ENCODE data around the gene CES3.

CES3 gene

GRCh38 chr16:67017421-67017750 lies 56.3 kb downstream of the CES3 start:
- H3K36me3 ChIP-seq (ENCODE audit: control insufficient read depth in 2 of 2, insufficient read depth in 1 of 2, low read length in 2 of 2) = no peaks in the 10 kb centered on the region
- ChIA-PET POLR2A (interaction anchor here (1.1 to 1.6 kb wide), 5 partner anchors 11 to 210 kb away, joined by 3 to 15 read pairs (median 5); partner anchors contain the start of genes CBFB, FBXL8, PHAF1 and TRADD), CTCF (interaction anchor here (0.6 to 13.3 kb wide), 34 partner anchors 9 to 405 kb away, joined by 3 to 155 read pairs (median 6); partner anchors contain the start of genes FBXL8, MATCAP1, NOL3 and TRADD)
- no peak for TF ChIP-seq HOXC10 (CRISPR knock-in tag; IDR thresholded peaks at IDR 0.05)
- TF ChIP-seq PRDM6 (tag by site-specific recombination; IDR thresholded peaks at IDR 0.05) = no peak
- no peak for TF ChIP-seq SCRT2 (tag by site-specific recombination; IDR thresholded peaks at IDR 0.05)
- TF ChIP-seq, protein P1, sequence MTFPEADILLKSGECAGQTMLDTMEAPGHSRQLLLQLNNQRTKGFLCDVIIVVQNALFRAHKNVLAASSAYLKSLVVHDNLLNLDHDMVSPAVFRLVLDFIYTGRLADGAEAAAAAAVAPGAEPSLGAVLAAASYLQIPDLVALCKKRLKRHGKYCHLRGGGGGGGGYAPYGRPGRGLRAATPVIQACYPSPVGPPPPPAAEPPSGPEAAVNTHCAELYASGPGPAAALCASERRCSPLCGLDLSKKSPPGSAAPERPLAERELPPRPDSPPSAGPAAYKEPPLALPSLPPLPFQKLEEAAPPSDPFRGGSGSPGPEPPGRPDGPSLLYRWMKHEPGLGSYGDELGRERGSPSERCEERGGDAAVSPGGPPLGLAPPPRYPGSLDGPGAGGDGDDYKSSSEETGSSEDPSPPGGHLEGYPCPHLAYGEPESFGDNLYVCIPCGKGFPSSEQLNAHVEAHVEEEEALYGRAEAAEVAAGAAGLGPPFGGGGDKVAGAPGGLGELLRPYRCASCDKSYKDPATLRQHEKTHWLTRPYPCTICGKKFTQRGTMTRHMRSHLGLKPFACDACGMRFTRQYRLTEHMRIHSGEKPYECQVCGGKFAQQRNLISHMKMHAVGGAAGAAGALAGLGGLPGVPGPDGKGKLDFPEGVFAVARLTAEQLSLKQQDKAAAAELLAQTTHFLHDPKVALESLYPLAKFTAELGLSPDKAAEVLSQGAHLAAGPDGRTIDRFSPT (tag by site-specific recombination; IDR thresholded peaks at IDR 0.05) = no peak
- TF ChIP-seq ZNF174 (tag by site-specific recombination; IDR thresholded peaks at IDR 0.05) = no peak
- no peak for TF ChIP-seq ZNF530 (tag by site-specific recombination; IDR thresholded peaks at IDR 0.05; ENCODE audit: low read depth)
- TF ChIP-seq ZNF223 (tag by site-specific recombination; IDR thresholded peaks at IDR 0.05) = no peak
- TF ChIP-seq TCF7L2 (IDR thresholded peaks at IDR 0.05; ENCODE audit: borderline replicate concordance, low read depth, low read length) = no peak
- no peak for TF ChIP-seq BCL6B (tag by site-specific recombination; IDR thresholded peaks at IDR 0.05)
- no peak for TF ChIP-seq ZNF354C (tag by site-specific recombination; IDR thresholded peaks at IDR 0.05; ENCODE audit: borderline replicate concordance, low read depth)
- no peak for TF ChIP-seq ZNF202 (tag by site-specific recombination; IDR thresholded peaks at IDR 0.05; ENCODE audit: borderline replicate concordance)
- no peak for TF ChIP-seq ZNF76 (tag by site-specific recombination; IDR thresholded peaks at IDR 0.05; ENCODE audit: borderline replicate concordance, low read depth)
- no peak for TF ChIP-seq SALL2 (tag by site-specific recombination; IDR thresholded peaks at IDR 0.05; ENCODE audit: borderline replicate concordance)
- no peak for TF ChIP-seq ZNF843 (tag by site-specific recombination; IDR thresholded peaks at IDR 0.05)
- TF ChIP-seq ZNF26 (tag by site-specific recombination; IDR thresholded peaks at IDR 0.05) = no peak
- no peak for TF ChIP-seq ZNF560 (tag by site-specific recombination; IDR thresholded peaks at IDR 0.05; ENCODE audit: borderline replicate concordance)
- H3K9me3 ChIP-seq (ENCODE audit: control insufficient read depth, insufficient read depth, low read depth, low read length) = no peaks in the 10 kb centered on the region
- no peak overlapping the region for H3K27ac ChIP-seq (ENCODE audit: extremely low read depth, low read depth, low read length)
- no peaks in the 10 kb centered on the region; the same call in 1 of the 2 replicates for H3K4me1 ChIP-seq (ENCODE audit: control insufficient read depth, insufficient read depth, low read length)
- H3K4me3 ChIP-seq (ENCODE audit: low read depth, low read length) = no peak overlapping the region

- Histone ChIP-seq H3K4me1 (ENCODE audit: control insufficient read depth, insufficient read depth, low read length) (no peaks in the 10 kb centered on the region; the same call in 1 of the 2 replicates), H3K4me3 (ENCODE audit: low read depth, low read length) (no peak overlapping the region), H3K9me3 (ENCODE audit: control insufficient read depth, insufficient read depth, low read depth, low read length) (no peaks in the 10 kb centered on the region), H3K36me3 (ENCODE audit: control insufficient read depth in 2 of 2, insufficient read depth in 1 of 2, low read length in 2 of 2) (no peaks in the 10 kb centered on the region), H3K27ac (ENCODE audit: extremely low read depth, low read depth, low read length) (no peak overlapping the region)
- ChIA-PET POLR2A (interaction anchor here (0.5 to 1.9 kb wide), 8 partner anchors 11 to 210 kb away, joined by 3 to 15 read pairs (median 4); partner anchors contain the start of genes CBFB, E2F4, FBXL8 and PHAF1), CTCF (interaction anchor here (0.6 to 13.3 kb wide), 43 partner anchors 9 to 613 kb away, joined by 3 to 155 read pairs (median 5); partner anchors contain the start of genes FBXL8, KCTD19, LRRC36 and MATCAP1)
- TF ChIP-seq ZNF114 (tag by site-specific recombination; IDR thresholded peaks at IDR 0.05) = no peak
- no peak for TF ChIP-seq SETDB1 (IDR thresholded peaks at IDR 0.05; ENCODE audit: insufficient read length, low read length)
- TF ChIP-seq, protein P2, sequence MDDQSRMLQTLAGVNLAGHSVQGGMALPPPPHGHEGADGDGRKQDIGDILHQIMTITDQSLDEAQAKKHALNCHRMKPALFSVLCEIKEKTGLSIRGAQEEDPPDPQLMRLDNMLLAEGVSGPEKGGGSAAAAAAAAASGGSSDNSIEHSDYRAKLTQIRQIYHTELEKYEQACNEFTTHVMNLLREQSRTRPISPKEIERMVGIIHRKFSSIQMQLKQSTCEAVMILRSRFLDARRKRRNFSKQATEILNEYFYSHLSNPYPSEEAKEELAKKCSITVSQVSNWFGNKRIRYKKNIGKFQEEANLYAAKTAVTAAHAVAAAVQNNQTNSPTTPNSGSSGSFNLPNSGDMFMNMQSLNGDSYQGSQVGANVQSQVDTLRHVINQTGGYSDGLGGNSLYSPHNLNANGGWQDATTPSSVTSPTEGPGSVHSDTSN (CRISPR knock-in tag; IDR thresholded peaks at IDR 0.05) = no peak
- TF ChIP-seq ZNF391 (tag by site-specific recombination; IDR thresholded peaks at IDR 0.05; ENCODE audit: borderline replicate concordance, low read depth) = no peak
- no peak for TF ChIP-seq GLIS2 (tag by site-specific recombination; IDR thresholded peaks at IDR 0.05)
- TF ChIP-seq ZNF596 (tag by site-specific recombination; IDR thresholded peaks at IDR 0.05) = no peak
- TF ChIP-seq TCF7L2 (IDR thresholded peaks at IDR 0.05; ENCODE audit: borderline replicate concordance, low read depth, low read length) = no peak
- TF ChIP-seq ZNF549 (tag by site-specific recombination; IDR thresholded peaks at IDR 0.05) = no peak
- no peak for TF ChIP-seq ZNF266 (tag by site-specific recombination; IDR thresholded peaks at IDR 0.05; ENCODE audit: low read depth)
Observed at GRCh38 chr16:67017810-67018488, 56.9 kb downstream of the CES3 start.

All from HEK293 (cell line).